Type B pancreatic cell (in vitro differentiated cells): Measurements from ENCODE around the gene DPM2. TPM values are rescaled to one million over a fixed set of nuclear protein-coding genes. Genes with fewer than 3 reads are reported as not detected.
A peak's percentile ranks its signal among the peaks of the same experiment; 100 is the strongest.

Source experiments
- DNase-seq: peaks from one replicate; pipeline ENCODE4 v3.0.0; 2021; ENCODE audit warnings: mixed read lengths; ENCODE audit not compliant: unreplicated experiment; ENCODE audit errors: extremely low spot score
- H3K27ac Mint-ChIP-seq: 2 replicates; pipeline ENCODE4 v1.8.0; 2021; ENCODE audit warnings: mild to moderate bottlenecking, mixed read lengths
- H3K27me3 Mint-ChIP-seq: 2 replicates; pipeline ENCODE4 v1.8.0; 2021; ENCODE audit warnings: mixed read lengths
- H3K36me3 Mint-ChIP-seq: 2 replicates; pipeline ENCODE4 v1.8.0; 2021; ENCODE audit warnings: mixed read lengths
- H3K4me1 Mint-ChIP-seq: one replicate; pipeline ENCODE4 v1.8.0; 2021; ENCODE audit warnings: mixed read lengths; ENCODE audit not compliant: unreplicated experiment
- H3K4me3 Mint-ChIP-seq: 2 replicates; pipeline ENCODE4 v1.8.0; 2021; ENCODE audit warnings: mild to moderate bottlenecking, mixed read lengths
- H3K9me3 Mint-ChIP-seq: 2 replicates; pipeline ENCODE4 v1.8.0; 2021; ENCODE audit warnings: mixed read lengths
- total RNA-seq: library from RNA; stranded (reverse); gene quantifications from 2 replicates; pipeline ENCODE4 v1.2.1, GENCODE V29; 2021; ENCODE audit warnings: low replicate concordance
- TF ChIP-seq, protein P1 (sequence below): fragments of 200-600 bp; sonication (generic); conservative IDR thresholded peaks from 2 replicates; pipeline ENCODE4 v1.5.0; 2021; ENCODE audit warnings: antibody characterized with exemption, mild to moderate bottlenecking

DPM2 gene
- total RNA-seq, 1 donor from 2014 or later: 41.6 TPM

DNA sequence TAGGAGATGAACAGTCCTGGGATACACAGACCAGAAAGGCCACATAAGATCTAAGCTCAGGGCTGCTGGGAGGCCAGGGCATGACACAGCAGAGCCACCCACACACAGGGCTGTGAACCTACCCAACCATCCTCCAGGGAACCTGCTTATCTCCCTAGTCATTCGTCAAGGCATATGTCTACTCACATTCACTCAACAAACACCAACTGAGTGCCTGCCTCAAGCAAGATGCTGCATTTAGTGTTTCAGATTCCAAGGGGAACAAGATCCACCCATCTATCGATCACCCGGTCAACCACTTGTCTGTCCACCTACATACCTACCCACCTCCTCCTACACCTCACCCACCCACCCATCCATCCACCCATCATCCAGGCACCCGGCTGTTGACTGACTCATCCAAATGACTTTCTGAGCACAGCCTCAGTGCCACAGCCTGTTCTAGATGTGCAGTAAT, 1.9 kb downstream of the DPM2 start:
- Mint-ChIP-seq H3K9me3 (no peaks in the 10 kb centered on the region), H3K4me3 (peak overlapping the region; percentile 94), H3K36me3 (peaks cover 9% of the 10 kb centered on the region), H3K27ac (peak overlapping the region; percentile 90), H3K27me3 (no peaks in the 10 kb centered on the region), H3K4me1 (peaks cover 35% of the 10 kb centered on the region)
- DNase-seq: no peak
- TF ChIP-seq, protein P1, sequence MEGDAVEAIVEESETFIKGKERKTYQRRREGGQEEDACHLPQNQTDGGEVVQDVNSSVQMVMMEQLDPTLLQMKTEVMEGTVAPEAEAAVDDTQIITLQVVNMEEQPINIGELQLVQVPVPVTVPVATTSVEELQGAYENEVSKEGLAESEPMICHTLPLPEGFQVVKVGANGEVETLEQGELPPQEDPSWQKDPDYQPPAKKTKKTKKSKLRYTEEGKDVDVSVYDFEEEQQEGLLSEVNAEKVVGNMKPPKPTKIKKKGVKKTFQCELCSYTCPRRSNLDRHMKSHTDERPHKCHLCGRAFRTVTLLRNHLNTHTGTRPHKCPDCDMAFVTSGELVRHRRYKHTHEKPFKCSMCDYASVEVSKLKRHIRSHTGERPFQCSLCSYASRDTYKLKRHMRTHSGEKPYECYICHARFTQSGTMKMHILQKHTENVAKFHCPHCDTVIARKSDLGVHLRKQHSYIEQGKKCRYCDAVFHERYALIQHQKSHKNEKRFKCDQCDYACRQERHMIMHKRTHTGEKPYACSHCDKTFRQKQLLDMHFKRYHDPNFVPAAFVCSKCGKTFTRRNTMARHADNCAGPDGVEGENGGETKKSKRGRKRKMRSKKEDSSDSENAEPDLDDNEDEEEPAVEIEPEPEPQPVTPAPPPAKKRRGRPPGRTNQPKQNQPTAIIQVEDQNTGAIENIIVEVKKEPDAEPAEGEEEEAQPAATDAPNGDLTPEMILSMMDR: no peak

DNA sequence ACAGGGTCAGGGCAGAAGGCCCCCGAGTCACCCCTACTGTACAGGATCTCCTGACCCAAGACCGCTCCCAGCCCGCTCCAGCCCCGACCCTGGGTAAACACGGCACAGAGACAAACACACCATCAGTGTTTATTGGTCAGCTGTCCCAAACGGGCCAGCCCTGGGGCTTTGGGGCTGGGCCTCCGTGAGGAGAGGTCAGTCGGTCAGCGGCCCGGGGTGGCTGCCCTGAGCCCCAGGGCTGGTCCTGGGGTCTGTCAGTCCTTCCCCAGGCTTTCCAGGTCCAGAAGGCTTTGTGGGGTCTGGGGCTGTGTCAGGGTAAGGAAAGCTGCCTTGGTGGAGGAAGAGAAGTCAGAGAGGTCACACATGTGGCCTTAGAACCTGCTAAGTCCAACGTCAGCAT, 2.7 kb downstream of the DPM2 start:
- peak overlapping the region; percentile 72 for H3K4me3 Mint-ChIP-seq

DNA sequence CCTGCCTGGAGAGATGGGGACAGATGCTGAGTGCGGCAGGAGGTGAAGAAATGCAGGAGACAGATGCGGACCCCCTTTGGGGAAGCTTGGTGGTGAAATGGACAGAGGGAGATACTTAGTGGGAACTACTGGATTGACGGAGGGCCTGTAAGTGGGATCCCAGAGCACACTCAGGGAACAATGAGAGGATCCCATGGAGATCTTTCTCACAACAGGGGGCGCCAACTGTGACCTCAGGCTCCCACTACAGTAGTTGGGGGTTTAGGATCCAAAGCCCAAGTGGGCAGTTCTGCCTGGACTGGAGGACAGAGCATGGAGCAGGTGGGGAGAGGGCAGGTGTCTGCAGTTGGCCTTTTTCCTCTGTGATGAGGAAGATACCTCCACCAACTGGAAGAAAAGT, 3.4 kb downstream of the DPM2 start:
- DNase-seq: no peak
- Mint-ChIP-seq H3K4me1 (peaks cover 40% of the 10 kb centered on the region), H3K36me3 (peaks cover 9% of the 10 kb centered on the region), H3K27ac (peak overlapping the region; percentile 63), H3K27me3 (peaks cover 10% of the 10 kb centered on the region), H3K4me3 (peak overlapping the region; percentile 68), H3K9me3 (no peaks in the 10 kb centered on the region)
- TF ChIP-seq, protein P1: no peak

More for the DNA sequence above, 2.7 kb downstream of the DPM2 start:
- H3K4me1 Mint-ChIP-seq: peaks cover 38% of the 10 kb centered on the region
- TF ChIP-seq, protein P1: no peak
- DNase-seq: no peak
- H3K27ac Mint-ChIP-seq: no peak overlapping the region
- H3K9me3 Mint-ChIP-seq: no peaks in the 10 kb centered on the region
- peaks cover 3% of the 10 kb centered on the region for H3K27me3 Mint-ChIP-seq
- peaks cover 9% of the 10 kb centered on the region for H3K36me3 Mint-ChIP-seq

- Mint-ChIP-seq H3K36me3 (peaks cover 9% of the 10 kb centered on the region), H3K9me3 (no peaks in the 10 kb centered on the region), H3K27ac (peak overlapping the region; percentile 88), H3K4me1 (peaks cover 25% of the 10 kb centered on the region), H3K27me3 (peaks cover 29% of the 10 kb centered on the region), H3K4me3 (peak overlapping the region; percentile 79)
- no peak for DNase-seq
- TF ChIP-seq, protein P1: no peak
These were observed 6.4 kb downstream of the DPM2 start for GRCh38 chr9:127931092-127931881.

DNA sequence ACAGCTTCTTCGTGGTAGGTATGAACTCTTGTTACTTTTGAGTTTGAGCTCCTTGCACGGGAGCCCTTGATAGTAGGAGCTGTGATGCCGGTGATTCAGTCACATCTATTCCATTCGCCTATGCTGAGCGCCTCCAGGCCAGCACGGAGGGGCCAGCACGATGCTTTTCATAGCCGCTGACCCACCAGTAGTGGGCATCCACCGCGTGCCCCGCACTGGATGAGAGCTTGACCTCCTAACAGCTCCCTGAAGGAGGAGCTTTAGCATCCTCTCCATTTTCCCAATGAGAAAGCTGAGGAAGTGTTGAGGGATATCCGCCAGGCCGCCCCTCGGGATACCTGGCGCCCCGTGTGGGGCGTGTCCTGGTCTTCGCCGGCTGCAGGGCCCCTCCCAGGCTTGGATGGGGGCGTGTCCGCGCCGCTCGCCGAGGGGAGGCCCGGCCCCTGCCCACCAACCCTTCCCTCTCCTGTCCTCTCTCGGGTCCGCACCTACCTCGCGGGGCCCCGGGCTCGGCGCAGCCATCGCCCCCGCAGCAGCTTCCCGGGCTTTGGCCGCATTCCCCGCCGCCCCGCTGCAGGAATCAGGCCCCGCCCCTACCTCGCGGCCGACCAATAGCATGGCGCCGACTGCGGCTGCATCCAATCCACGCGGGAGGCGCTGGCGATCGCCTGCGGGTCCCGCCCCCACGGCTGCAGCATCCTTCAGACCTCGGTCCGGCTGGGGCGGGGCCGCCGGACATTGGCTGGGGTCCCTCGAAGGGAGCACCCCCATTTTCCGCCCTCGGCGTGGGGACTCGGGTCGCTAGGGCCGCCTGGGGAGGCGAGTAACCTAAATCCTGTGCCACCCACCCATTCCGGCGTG, 7.2 kb downstream of the DPM2 start, which contains the start of gene PIP5KL1:
Gene PIP5KL1, minus strand, starts transcription at position 547 of the 861 bp plus-strand sequence. Its CDS starts 25 bp downstream, at position 522.
- Mint-ChIP-seq H3K9me3 (no peaks in the 10 kb centered on the region), H3K36me3 (peaks cover 3% of the 10 kb centered on the region), H3K4me1 (peaks cover 18% of the 10 kb centered on the region), H3K4me3 (peak within 1 kb of the TSS; percentile 80), H3K27me3 (peaks cover 38% of the 10 kb centered on the region), H3K27ac (peak within 1 kb of the TSS; percentile 88)
- peak; percentile 90 for DNase-seq
- TF ChIP-seq, protein P1: peak; percentile 44
